GM10248 (cell line): ENCODE data around the gene GRIK4.

Source experiments
- CTCF ChIA-PET: fragments of 300-600 bp; sonication (Branson Sonifier 250); formaldehyde crosslinking; extraction: SDS; loops from one replicate; lab custom pipeline; 2021; ENCODE audit warnings: antibody characterized with exemption; lab: Yijun Ruan, JAX
- POLR2A ChIA-PET: fragments of 350-650 bp; sonication (Branson Sonifier 250); formaldehyde crosslinking; extraction: SDS; loops from one replicate; lab custom pipeline; 2020; ENCODE audit warnings: antibody characterized with exemption; lab: Yijun Ruan, JAX
- DNase-seq: peaks from one replicate; pipeline ENCODE4 v3.0.0; 2012; ENCODE audit errors: extremely low spot score
- CTCF ChIP-seq: IDR thresholded peaks from 2 replicates; pipeline ENCODE4 v1.5.1; 2012; ENCODE audit warnings: mild to moderate bottlenecking, low read depth; ENCODE audit errors: extremely low read depth, missing control alignments, control extremely low read depth

GRIK4 gene

GRCh38 chr11:120977266-120978137 is 466.0 kb downstream of the GRIK4 start:
- ChIA-PET POLR2A (no interaction called here), CTCF (interaction anchor here (1.3 kb wide), 1 partner anchor 26 kb away, joined by 3 read pairs; no protein-coding TSS in a partner anchor)
- TF ChIP-seq CTCF: no peak
- DNase-seq: no peak

- TF ChIP-seq CTCF: no peak
- no peak for DNase-seq
- POLR2A ChIA-PET: no interaction called here
- CTCF ChIA-PET: no interaction called here
Observed at GRCh38 chr11:120978701-120979100, 467.2 kb downstream of the GRIK4 start.

GRCh38 chr11:120985718-120986569 is 474.4 kb downstream of the GRIK4 start:
- CTCF ChIA-PET: interaction anchor here (1.0 to 1.3 kb wide), 2 partner anchors 17 to 22 kb away, joined by 3 to 4 read pairs; no protein-coding TSS in a partner anchor
- POLR2A ChIA-PET: no interaction called here
- peak; percentile 5 for TF ChIP-seq CTCF
- peak; percentile 30 for DNase-seq

- TF ChIP-seq CTCF: no peak
- POLR2A ChIA-PET: no interaction called here
- CTCF ChIA-PET: interaction anchor here (0.9 to 1.1 kb wide), 2 partner anchors 11 to 36 kb away, joined by 3 to 4 read pairs; no protein-coding TSS in a partner anchor
- no peak for DNase-seq
Observed at GRCh38 chr11:120988603-120989002, 477.1 kb downstream of the GRIK4 start.

GRCh38 chr11:120991830-120992686 is 480.5 kb downstream of the GRIK4 start:
- ChIA-PET POLR2A (no interaction called here), CTCF (no interaction called here)
- DNase-seq: no peak
- no peak for TF ChIP-seq CTCF
